HG02870 (cell line): ENCODE data around the gene MATK.
"Not testable (repeated sequence)": the region's sequence is repeated elsewhere in the genome, so short reads cannot be mapped to it uniquely, and the experiment has no call there.

ENCODE experiments used
- ATAC-seq: cut with Tn5 transposase; IDR thresholded peaks from one replicate; pipeline ENCODE4 v1.9.1; 2021; ENCODE audit warnings: mild to moderate bottlenecking, moderate library complexity; ENCODE audit not compliant: unreplicated experiment

Gene MATK

DNA sequence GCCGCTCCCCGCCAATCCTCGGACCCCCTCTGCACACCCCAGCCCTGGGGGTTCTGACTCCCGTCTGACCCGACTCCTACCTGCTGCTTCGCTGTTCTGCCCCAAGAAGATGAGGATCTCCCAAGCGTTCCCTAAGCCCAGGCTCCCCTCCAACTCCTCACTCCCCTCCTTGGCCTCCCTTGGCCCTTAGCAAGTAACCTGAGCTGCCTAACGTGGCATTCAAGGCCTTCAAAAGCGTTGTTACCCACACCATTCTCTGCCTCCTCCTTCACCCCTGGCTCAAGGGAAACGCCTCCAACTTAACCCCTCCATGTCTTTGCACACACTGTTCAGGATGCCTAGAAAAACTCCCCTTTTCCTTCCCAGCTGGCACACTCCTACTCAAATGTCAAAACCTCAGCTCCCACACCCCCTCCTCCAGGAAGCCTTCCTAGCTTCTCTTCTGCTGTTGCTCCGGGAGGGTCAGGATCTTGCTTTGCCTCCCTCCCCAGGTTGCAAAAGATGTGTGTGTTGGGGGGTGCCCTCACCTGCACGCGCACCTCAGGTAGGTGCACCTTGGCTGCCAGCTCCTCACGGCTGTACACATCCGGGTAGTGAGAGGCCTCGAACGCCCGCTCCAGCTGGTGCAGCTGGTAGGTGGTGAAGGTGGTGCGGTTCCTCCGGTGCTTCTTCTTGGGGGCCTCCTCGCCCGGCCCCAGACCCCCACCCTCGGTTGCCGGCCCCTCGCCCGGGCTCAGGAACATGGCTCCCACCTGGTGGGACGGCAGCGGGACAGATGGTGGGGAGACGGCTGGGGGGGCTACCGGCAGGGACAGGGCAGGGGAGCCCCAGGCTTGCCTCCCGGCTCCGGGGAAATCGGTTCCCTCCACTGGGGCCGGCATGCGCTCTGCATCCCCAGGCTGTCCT lies 14.9 kb downstream of the MATK start:
- no peak for ATAC-seq

DNA sequence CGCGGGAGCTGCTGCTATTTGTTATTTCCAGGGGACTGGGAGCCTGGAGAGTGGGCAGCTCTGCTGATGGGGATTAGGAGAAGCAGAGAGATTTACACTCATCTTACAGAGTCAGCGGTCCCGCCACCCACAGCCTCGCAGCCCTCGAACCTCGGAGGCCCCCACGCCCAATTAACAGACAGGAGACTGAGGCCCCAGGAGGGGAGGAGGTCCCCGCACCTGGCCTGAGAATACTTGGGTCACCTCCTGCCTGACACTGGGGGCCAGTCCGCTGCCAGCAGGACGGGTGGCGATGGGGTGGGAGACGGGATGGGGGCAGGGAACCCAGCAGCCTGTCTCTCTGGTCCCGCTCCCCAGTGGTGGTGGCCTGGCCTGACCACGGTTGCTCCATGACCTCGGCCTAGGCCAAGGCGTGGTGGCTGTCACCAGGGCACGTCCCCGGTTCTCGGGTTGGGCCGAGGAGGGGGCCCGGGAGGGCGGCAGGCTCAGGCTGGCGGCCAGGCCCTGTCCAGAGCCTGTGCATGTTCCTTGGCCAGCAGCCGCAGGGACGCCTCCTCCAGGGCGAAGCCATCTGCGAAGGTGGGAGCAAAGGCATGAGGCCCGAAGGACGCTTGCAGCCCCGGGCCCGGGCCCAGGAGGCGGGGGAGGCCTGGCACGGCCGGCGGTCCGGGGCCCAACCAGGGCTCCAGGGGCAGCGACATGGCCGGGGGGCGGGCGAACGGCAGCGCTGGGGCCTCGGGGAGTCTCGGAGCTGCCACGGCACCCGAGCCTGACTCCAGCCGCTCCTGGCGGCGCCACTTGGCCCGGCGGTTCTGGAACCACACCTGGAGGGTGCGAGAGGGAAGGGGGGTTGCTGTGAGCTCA lies 15.8 kb downstream of the MATK start:
- no peak for ATAC-seq

DNA sequence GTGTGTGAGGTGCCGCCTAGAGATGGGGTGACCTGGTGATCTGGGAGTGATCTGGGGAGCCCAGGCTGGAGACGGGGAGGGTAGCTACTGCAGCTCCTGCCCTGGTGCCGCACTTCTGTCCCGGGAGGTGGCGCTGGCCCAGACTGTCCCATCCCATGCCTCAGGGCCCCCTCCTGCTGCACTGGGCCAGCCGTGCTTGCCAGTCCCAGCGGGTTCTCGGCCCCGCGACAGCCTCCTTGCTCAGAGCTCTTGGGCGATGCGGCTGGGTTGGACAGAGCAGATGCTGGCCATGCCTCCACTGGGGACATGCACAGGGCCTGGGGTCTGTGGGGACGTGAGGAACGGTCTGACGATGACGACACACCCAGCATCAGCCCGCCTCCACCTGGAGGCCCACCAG lies 16.7 kb downstream of the MATK start:
- ATAC-seq: no peak

DNA sequence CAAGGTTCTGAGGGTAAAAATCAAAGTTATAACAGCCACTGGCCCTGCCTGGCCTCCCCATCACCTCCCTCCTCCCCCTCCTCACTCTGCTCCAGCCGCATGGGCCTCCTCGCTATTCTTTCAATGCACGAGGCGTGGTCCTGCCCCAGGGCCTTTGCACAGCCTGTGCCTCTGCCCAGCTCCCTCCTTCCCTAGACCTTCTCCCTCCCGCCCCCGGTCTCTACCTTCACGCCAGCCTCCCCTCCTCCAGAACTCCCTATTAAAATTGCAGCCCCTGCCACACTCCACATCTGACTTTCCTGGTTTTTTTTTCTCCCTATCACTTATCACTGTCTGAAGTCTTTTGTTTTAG lies 17.5 kb downstream of the MATK start:
- ATAC-seq: no peak

DNA sequence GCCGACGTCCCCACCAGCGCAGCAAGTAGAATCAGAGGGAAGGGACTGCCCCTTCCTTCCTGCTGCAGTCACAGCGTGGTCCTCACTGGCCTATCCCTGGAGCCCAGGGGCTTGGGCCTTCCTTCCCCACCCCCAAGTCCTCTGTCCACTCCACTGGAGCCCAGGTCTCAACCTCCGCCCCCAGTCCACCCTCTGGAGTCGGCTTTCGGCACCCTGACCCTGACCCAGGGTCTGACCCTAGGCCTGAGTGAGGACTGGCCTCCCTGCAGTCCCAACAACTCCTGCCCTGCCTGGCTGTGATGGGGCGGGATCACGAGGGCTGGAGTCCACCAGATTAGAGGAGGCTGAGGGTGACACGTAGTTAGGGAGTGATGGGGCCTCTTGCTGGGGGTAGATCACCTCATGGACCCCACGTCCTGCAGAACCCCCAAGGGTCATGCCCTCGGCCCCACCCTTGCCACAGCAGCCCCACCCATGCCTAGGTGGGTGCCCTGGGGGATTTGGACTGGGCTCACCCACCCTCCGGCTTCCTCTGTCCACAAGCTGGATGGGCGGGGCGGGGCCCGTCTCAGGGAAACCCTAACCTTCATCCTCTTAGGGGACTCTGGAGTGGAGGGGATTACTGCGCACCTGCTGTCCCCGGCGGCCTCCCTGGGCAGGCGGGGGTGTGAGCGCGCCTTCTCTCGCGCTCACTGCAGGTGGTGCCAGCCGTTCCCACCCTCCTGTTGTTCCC lies 18.0 kb downstream of the MATK start:
- no peak for ATAC-seq

DNA sequence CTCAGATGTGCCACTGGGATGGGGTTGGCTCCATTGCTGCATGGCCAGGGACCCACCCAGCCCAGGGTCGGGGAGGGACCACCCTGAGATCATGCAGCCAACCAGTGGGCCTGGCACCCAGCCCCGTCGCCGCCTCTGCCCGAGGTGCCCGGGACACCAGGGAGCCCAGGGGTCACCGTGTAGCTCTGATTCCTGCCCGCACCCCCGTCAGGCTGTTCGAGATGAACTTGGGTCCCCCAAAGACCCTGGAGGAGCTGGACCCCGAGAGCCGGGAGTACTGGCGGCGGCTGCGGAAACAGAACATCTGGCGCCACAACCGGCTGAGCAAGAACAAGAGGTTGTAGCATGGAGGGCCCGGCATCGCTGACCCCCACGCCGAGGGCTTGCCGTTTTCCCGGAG lies 19.1 kb downstream of the MATK start:
- no peak for ATAC-seq

DNA sequence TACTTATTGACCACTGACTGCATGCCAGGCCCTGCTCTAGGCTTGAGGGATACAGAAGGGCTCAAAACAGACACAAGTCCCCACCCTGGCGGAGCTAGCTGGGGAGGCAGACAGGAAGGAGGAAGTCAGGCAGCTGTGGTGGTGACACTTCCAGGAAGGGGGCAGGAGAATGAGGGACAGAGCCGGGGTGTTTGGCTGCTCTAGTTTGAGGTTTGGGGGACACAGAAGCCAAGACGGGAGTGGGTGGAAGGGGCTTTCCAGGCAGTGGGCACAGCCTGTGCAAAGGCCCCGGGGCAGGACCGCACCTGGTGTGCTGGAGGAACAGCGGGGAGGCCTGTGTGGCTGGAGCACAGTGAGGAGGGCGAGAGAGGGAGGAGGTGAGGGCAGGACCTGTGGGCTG lies 19.7 kb downstream of the MATK start:
- no peak for ATAC-seq

DNA sequence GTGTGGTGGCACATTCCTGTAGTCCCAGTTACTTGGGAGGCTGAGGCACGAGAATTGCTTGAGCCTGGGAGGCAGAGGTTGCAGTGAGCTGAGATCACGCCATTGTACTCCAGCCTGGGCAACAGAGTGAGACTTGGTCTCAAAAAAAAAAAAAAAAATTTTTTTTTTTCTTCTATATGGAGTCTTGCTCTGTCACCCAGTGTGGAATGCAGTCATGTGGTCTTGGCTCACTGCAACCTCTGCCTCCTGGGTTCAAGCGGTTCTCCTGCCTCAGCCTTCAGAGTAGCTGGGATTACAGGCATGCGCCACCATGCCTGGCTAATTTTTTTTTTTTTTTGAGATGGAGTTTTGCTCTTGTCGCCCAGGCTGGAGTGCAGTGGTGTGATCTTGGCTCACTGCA lies 20.4 kb downstream of the MATK start:
- not testable (repeated sequence) for ATAC-seq

DNA sequence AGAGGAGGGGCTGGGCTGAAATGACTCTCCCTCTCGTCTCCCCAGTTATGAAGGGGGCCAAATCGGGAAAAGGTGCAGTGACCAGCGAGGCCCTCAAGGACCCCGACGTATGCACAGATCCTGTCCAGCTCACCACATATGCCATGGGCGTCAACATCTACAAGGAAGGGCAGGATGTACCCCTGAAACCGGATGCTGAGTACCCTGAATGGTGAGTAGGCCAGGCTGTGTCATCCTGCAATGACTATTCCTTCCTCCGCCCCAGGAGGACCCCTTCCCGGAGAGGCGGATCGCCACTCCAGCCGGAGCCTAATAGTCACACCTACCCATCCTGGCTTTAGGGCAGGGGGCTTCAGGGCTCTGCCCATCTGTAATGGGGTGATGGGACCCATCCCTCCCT lies 21.1 kb downstream of the MATK start:
- no peak for ATAC-seq

DNA sequence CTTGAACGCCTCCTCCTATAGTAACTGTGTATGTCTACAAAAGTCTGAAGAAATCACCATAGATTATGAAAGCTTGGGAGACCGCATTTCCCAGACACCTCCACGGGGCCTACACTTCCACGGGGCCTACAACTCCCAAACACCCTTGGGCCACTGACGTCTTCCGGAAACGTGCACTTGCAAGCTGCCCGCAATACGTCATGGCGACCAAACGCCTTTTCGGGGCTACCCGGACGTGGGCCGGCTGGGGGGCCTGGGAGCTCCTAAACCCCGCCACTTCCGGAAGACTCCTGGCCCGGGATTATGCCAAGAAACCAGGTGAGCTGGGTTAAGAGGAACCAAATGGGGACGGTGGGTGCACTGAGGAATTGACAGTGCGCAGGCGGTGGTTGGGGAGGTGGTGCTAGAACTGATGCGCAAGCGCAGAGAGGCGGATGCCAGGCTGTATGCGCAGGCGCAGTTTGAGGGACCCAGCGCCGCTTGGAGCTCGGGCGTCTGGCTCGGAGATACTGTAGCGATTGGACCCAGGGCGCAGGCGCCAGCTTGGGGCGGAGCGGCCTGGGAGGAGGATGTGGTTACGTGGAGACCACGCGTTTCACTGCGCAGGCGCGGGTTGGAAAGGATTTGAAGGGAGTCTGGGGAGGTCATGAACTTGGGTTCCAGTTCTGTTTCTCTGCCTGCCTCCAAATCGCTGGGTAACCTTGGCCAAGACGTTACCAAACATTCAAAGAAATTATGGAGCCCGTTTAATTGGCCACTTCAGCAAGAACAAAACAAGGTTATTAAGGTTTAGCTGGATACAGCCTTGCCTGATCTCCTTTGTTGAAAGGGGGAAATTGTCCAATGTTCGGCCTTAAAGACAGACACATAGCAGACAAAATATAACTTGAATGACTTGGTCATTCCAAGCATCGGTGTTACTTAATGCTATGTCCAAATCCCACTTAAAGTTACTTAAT lies 23.4 kb downstream of the MATK start, which contains the start of gene MRPL54:
TSS of gene MRPL54 (plus strand) at position 182 of the 959 bp plus-strand sequence. CDS start at position 201, 19 bp downstream.
- peak; percentile 72 for ATAC-seq

DNA sequence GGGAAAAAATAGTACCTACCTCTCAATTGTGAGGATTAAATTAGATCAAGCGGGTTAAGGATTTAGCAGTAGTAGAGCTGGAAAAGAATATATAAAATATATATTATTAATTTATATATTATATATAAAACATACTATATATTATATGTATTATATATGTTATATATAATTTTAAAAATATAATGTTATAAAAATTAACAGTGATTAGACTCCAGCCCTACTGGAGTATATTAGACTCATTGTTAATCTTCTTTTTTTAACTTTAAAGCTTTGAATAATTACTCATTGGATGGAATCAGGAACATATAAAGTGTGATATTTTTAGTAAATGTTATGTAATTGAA lies 24.1 kb downstream of the MATK start:
- no peak for ATAC-seq

DNA sequence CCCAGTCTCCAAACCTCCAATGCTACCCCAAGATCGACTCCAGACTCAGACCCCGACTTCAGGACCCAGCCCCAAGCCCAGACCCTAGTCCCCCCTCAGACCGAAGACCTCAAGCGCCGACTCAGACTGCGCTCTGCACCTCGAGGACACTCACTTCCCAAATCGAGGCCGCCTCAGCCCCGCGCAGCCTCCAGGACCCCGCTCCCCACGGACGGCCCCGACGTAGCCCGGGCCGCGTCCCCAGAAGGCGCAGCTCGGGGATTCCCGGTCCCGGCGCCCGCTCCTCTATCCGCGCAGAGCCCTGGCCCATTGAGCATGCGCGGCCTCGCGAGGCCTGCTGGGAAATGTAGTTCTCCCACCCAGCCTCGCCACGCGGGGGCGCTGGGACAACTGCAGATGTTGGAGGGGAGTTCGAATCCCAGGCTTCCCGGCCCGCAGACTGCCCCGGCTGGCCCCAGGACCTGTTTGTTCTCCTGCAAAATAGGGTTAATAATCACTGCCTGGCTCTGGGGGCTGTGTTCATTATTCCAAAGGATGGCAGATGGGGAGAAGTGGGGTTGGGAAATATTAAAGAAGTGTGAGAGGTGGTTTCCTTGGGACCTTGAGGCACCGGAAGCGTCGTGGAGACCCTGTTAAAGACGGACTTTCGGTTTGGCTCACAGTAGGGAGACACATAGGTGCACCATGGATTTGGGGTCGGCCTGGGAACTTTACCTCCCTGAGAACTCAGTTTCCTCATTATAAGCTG lies 24.6 kb downstream of the MATK start, which contains the start of gene APBA3:
TSS of gene APBA3 (minus strand) at position 311 of the 748 bp plus-strand sequence. CDS start 1,428 bp downstream, outside the sequence.
- ATAC-seq: peak; percentile 36

DNA sequence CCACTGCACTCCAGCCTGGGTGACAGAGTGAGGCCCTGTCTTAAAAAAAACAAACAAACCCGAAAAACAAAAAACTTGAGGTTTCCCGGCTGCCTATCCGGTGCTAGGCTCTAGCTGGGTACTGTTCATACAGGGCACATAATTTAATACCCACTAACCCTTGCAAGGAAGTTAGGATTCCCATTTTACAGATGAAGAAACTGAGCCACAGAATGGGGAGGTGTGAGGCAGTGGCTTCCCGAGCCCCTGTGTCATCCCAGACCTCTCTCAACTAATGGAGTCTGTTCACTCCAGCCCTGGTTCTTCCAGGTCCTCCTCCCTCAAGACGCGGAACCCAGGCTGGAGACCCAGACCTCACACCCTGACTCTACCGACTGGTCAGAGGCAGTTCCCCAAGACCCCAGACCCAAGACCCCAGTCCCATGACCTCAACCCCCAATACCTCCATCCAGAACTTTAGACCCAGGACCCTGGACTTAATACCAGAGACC lies 25.3 kb downstream of the MATK start:
- no peak for ATAC-seq

DNA sequence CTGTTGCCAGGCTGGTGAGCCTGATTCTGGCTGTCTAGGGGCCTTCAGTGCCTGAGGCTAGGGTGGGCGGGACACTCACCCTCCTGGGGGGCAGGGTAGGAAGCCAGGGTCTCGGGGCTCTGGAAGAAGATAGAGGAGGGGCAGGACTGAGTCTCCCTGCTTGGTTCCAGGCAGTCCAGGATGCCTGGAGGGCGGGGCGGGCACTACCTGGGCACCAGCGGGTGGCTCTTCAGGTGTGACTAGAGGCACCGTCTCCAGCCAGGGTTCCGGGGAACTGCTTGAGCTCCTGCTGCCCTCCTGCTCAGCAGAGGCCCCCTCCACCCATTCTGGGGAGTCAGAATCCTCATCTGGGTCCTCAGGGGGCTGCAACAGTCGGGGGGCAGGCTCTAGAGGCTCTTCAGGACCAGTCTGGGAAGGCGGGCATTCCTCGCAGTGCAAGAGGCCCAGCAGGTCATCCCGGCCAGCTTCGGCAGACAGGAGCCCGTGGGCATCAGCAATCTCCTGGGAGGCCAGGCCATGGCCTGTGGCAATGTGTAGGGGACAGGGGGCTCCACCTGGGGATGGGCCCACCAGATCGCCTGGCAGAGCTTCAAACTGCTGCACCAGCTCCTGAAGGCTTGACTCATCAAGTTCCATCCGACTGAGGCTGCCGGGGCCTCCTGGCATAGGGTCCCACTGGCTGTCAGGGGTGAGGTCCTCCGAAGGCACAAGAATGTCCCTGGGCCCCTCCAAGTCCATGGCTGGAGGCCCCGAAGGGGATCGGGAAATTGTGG lies 26.5 kb downstream of the MATK start:
- ATAC-seq: no peak

DNA sequence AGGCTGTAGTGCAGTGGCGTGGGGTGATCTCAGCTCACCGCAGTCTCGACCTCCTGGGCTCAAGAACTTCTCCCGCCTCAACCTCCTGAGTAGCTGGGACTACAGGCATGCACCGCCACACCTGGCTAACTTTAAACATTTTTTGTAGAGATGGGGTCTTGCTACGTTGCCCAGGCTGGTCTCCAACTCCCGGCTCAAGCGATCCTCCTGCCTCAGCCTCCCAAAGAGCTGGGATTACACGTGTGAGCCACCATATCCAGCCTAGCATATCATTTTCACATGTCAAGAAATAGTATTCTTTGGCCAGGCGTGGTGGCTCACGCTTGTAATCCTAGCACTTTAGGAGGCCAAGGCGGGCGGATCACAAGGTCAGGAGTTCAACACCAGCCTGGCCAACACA lies 27.9 kb downstream of the MATK start:
- not testable (repeated sequence) for ATAC-seq

DNA sequence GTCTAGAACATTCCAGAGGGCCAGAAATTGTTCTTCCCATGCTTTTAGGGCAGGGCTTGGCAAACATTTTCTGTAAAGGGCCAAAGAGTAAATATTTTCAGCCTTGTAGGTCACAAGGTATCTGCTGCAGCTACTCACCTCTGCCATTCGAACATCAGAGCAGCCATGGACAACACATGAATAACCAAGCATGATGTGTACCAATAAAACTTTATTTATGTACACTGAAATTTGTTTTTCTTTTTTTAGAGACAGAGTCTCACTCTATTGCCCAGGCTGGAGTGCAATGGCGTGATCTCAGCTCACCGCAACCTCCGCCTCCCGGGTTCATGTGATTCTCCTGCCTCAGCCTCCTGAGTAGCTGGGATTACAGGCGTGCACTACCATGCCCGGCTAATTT lies 28.5 kb downstream of the MATK start:
- not testable (repeated sequence) for ATAC-seq

DNA sequence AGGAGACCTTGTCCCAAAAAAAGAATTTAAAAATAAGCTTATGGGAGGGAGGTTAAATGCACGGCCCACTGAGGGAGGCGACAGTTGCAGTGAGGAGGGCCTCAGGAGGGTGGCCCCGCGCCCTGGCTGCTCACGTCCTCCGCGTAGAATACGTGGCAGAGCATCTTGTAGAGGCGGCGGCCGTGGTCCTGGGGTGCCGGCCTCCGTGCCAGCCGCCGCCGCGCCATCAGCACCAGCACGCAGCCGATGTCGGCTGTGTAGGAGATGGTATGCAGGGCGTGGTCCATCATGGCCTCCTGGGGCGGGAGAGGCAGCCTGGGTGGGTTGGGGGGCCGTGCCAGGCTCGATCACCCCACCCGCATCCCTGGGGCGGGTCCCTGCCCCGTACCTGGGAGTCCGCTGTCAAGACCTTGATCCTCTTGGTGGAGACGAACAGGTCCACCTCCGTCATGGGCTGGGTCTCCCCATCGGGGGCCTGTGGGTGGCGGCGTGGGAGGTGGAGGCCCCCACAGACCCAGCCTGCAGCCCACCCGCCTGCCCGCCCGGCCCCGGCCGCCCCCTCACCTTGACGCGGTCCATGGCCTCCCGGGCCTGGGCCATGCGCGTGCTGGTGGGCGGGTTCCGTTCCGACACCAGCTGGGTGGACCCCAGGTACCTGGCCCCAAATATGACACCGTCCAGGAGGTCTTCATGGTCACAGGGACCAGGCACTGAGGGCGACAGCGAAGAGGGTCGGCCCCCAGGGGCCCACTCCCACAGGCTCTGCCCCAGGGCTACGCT lies 32.4 kb downstream of the MATK start:
- ATAC-seq: no peak

DNA sequence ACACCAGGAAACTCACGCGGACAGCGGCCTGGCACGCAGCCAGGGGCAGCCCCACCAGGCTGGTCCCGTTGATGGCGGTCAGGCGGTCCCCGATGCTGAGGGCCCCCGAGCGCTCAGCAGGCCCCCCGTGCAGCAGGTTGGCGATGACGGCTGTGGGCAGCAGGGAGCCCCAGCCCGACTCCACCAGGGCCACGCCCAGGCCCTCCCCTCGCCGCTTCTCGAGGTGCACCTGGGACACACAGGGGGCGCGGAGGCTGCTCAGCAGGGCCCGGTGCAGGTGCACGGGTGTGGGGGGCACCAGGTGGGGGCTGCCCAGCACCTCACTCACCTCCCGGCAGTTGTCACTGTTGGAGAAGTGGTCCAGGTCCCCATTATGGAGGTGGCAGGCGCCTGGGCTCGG lies 33.7 kb downstream of the MATK start:
- ATAC-seq: no peak
